ENCODE data around the gene GLTP.

GLTP gene

GRCh38 chr12:109827566-109828550 is 52.5 kb downstream of the GLTP start:
- Histone ChIP-seq H3K36me3 (no peaks in the 10 kb centered on the region), H3K4me1 (ENCODE audit: control insufficient read depth in 1 of 2, insufficient read depth in 1 of 2, low read depth in 1 of 2, low read length in 1 of 2) (peaks cover 43 to 52% of the 10 kb centered on the region in 2 experiments), H3K4me3 (ENCODE audit: low read depth in 1 of 2, low read length in 1 of 2) (peak overlapping the region; percentile 52 to 59), H3K9me3 (no peaks in the 10 kb centered on the region), H3K27me3 (peaks cover 11% of the 10 kb centered on the region), H3K27ac (peak overlapping the region; percentile 94)
- peak; percentile 80 for TF ChIP-seq CTCF (IDR thresholded peaks at IDR 0.05)

- H3K36me3 ChIP-seq, result no peaks in the 10 kb centered on the region
- no peak overlapping the region for H3K4me3 ChIP-seq (ENCODE audit: low read depth in 1 of 2, low read length in 1 of 2)
- H3K27me3 ChIP-seq, result peaks cover 3% of the 10 kb centered on the region
- H3K9me3 ChIP-seq, result no peaks in the 10 kb centered on the region
- peaks cover 43 to 52% of the 10 kb centered on the region in 2 experiments for H3K4me1 ChIP-seq (ENCODE audit: control insufficient read depth in 1 of 2, insufficient read depth in 1 of 2, low read depth in 1 of 2, low read length in 1 of 2)
- no peak for TF ChIP-seq CTCF (IDR thresholded peaks at IDR 0.05)
- H3K27ac ChIP-seq, result peak overlapping the region; percentile 94
These were observed 53.3 kb downstream of the GLTP start for GRCh38 chr12:109827080-109827479.

GRCh38 chr12:109824731-109825130 is 55.6 kb downstream of the GLTP start:
- Histone ChIP-seq H3K9me3 (no peaks in the 10 kb centered on the region), H3K36me3 (no peaks in the 10 kb centered on the region), H3K4me3 (ENCODE audit: low read depth in 1 of 2, low read length in 1 of 2) (no peak overlapping the region), H3K27me3 (no peaks in the 10 kb centered on the region), H3K27ac (no peak overlapping the region), H3K4me1 (ENCODE audit: control insufficient read depth in 1 of 2, insufficient read depth in 1 of 2, low read depth in 1 of 2, low read length in 1 of 2) (peaks cover 34 to 35% of the 10 kb centered on the region in 2 experiments)
- no peak for TF ChIP-seq CTCF (IDR thresholded peaks at IDR 0.05)

GRCh38 chr12:109822951-109823411 is 57.4 kb downstream of the GLTP start:
- TF ChIP-seq CTCF (IDR thresholded peaks at IDR 0.05), result no peak
- no peaks in the 10 kb centered on the region for H3K36me3 ChIP-seq
- H3K27ac ChIP-seq, result no peak overlapping the region
- no peaks in the 10 kb centered on the region for H3K9me3 ChIP-seq
- H3K27me3 ChIP-seq, result peaks cover 9% of the 10 kb centered on the region
- peaks cover 17% of the 10 kb centered on the region in 2 experiments for H3K4me1 ChIP-seq (ENCODE audit: control insufficient read depth in 1 of 2, insufficient read depth in 1 of 2, low read depth in 1 of 2, low read length in 1 of 2)
- H3K4me3 ChIP-seq (ENCODE audit: low read depth in 1 of 2, low read length in 1 of 2), result no peak overlapping the region

GRCh38 chr12:109822416-109822815 is 57.9 kb downstream of the GLTP start:
- H3K36me3 ChIP-seq, result no peaks in the 10 kb centered on the region
- peaks cover 9% of the 10 kb centered on the region for H3K27me3 ChIP-seq
- H3K4me1 ChIP-seq (ENCODE audit: control insufficient read depth in 1 of 2, insufficient read depth in 1 of 2, low read depth in 1 of 2, low read length in 1 of 2), result peaks cover 16 to 17% of the 10 kb centered on the region in 2 experiments
- no peaks in the 10 kb centered on the region for H3K9me3 ChIP-seq
- TF ChIP-seq CTCF (IDR thresholded peaks at IDR 0.05), result no peak
- no peak overlapping the region for H3K27ac ChIP-seq
- no peak overlapping the region for H3K4me3 ChIP-seq (ENCODE audit: low read depth in 1 of 2, low read length in 1 of 2)
